HUES64 (cell line): ENCODE data around the gene PTPRD.

Experiments used
- H3K27ac ChIP-seq: 2 replicates; pipeline ENCODE4 v1.7.0; 2013; ENCODE audit warnings: low read depth, low read length, inconsistent platforms
- H3K27me3 ChIP-seq: 2 replicates; pipeline ENCODE4 v1.6.1; 2013; ENCODE audit warnings: mild to moderate bottlenecking, low read length; ENCODE audit not compliant: insufficient read depth
- H3K36me3 ChIP-seq: 2 replicates; pipeline ENCODE4 v1.6.1; 2013; ENCODE audit warnings: mild to moderate bottlenecking, low read length; ENCODE audit not compliant: insufficient read depth
- H3K4me1 ChIP-seq: 2 replicates; pipeline ENCODE4 v1.6.1; 2013; ENCODE audit warnings: mild to moderate bottlenecking, low read length, moderate library complexity; ENCODE audit not compliant: insufficient read depth
- H3K4me3 ChIP-seq: 2 replicates; pipeline ENCODE4 v1.5.1; 2013; ENCODE audit warnings: mild to moderate bottlenecking, low read length, moderate library complexity
- H3K9ac ChIP-seq: 2 replicates; pipeline ENCODE4 v1.6.1; 2013; ENCODE audit warnings: mild to moderate bottlenecking, low read depth, low read length
- H3K9me3 ChIP-seq: 2 replicates; pipeline ENCODE4 v1.6.1; 2013; ENCODE audit warnings: low read depth, low read length; ENCODE audit not compliant: insufficient read depth
- WGBS: fragments of 150-250, 120-280 bp; methylation state at CpG from one replicate; pipeline ENCODE4 v1.1.7; 2013; ENCODE audit warnings: missing lambda C conversion rate; 5-methylcytosine and 5-hydroxymethylcytosine counted together

The PTPRD gene

GRCh38 chr9:8738945-8739344 is 1873.9 kb downstream of the PTPRD start:
- H3K27ac ChIP-seq, result no peak overlapping the region
- H3K4me1 ChIP-seq, result peaks cover 25% of the 10 kb centered on the region
- no peaks in the 10 kb centered on the region for H3K27me3 ChIP-seq
- H3K4me3 ChIP-seq, result no peak overlapping the region
- no peaks in the 10 kb centered on the region for H3K9me3 ChIP-seq
- H3K36me3 ChIP-seq, result no peaks in the 10 kb centered on the region
- 43% methylated on average over 1 of the region's 2 CpGs for WGBS
- H3K9ac ChIP-seq, result no peak overlapping the region

GRCh38 chr9:8736805-8737204 is 1876.0 kb downstream of the PTPRD start:
- Histone ChIP-seq H3K36me3 (no peaks in the 10 kb centered on the region), H3K9me3 (no peaks in the 10 kb centered on the region), H3K27ac (no peak overlapping the region), H3K4me1 (peaks cover 47% of the 10 kb centered on the region), H3K4me3 (no peak overlapping the region), H3K9ac (no peak overlapping the region), H3K27me3 (no peaks in the 10 kb centered on the region)
- 89% methylated on average over 5 of the region's 5 CpGs for WGBS

- 53% methylated on average over 5 of the region's 5 CpGs for WGBS
- Histone ChIP-seq H3K36me3 (no peaks in the 10 kb centered on the region), H3K4me3 (no peak overlapping the region), H3K27ac (peak overlapping the region; percentile 64), H3K27me3 (no peaks in the 10 kb centered on the region), H3K4me1 (peaks cover 53% of the 10 kb centered on the region), H3K9me3 (no peaks in the 10 kb centered on the region), H3K9ac (no peak overlapping the region)
Measured at GRCh38 chr9:8734760-8735159, 1878.0 kb downstream of the PTPRD start.

- H3K4me1 ChIP-seq, result peaks cover 42% of the 10 kb centered on the region
- H3K9me3 ChIP-seq, result no peaks in the 10 kb centered on the region
- H3K4me3 ChIP-seq, result no peak overlapping the region; the same call in 1 of the 2 replicates
- peak overlapping the region; percentile 64 for H3K27ac ChIP-seq
- no peaks in the 10 kb centered on the region for H3K27me3 ChIP-seq
- H3K36me3 ChIP-seq, result no peaks in the 10 kb centered on the region
- no peak overlapping the region; the same call in 1 of the 2 replicates for H3K9ac ChIP-seq
- WGBS, result 42% methylated on average over 17 of the region's 17 CpGs
Measured at GRCh38 chr9:8733131-8733954, 1879.5 kb downstream of the PTPRD start.

GRCh38 chr9:8732367-8733075 is 1880.3 kb downstream of the PTPRD start:
- Histone ChIP-seq H3K9ac (no peak overlapping the region), H3K27ac (peak overlapping the region; percentile 2; the same call in 1 of the 2 replicates)

GRCh38 chr9:8730618-8731017 is 1882.2 kb downstream of the PTPRD start:
- Histone ChIP-seq H3K27me3 (no peaks in the 10 kb centered on the region), H3K36me3 (no peaks in the 10 kb centered on the region), H3K4me3 (no peak overlapping the region), H3K9ac (no peak overlapping the region), H3K27ac (no peak overlapping the region), H3K9me3 (no peaks in the 10 kb centered on the region), H3K4me1 (peaks cover 46% of the 10 kb centered on the region)
- 81% methylated on average over 7 of the region's 7 CpGs for WGBS

More at GRCh38 chr9:8732367-8733075, 1880.3 kb downstream of the PTPRD start:
- WGBS, result 89% methylated on average over 2 of the region's 3 CpGs
- no peak overlapping the region for H3K4me3 ChIP-seq
- no peaks in the 10 kb centered on the region for H3K27me3 ChIP-seq
- H3K9me3 ChIP-seq, result no peaks in the 10 kb centered on the region
- H3K36me3 ChIP-seq, result no peaks in the 10 kb centered on the region
- peaks cover 44% of the 10 kb centered on the region for H3K4me1 ChIP-seq

- Histone ChIP-seq H3K4me3 (no peak overlapping the region), H3K27ac (no peak overlapping the region), H3K27me3 (no peaks in the 10 kb centered on the region), H3K4me1 (peaks cover 30% of the 10 kb centered on the region), H3K36me3 (no peaks in the 10 kb centered on the region), H3K9ac (no peak overlapping the region), H3K9me3 (no peaks in the 10 kb centered on the region)
- WGBS, result 60% methylated on average over 1 of the region's 2 CpGs
Measured at GRCh38 chr9:8728910-8729309, 1883.9 kb downstream of the PTPRD start.

- H3K9ac ChIP-seq, result no peak overlapping the region
- H3K4me1 ChIP-seq, result peaks cover 13% of the 10 kb centered on the region; the same call in 1 of the 2 replicates
- 81% methylated on average over 2 of the region's 2 CpGs for WGBS
- no peak overlapping the region for H3K4me3 ChIP-seq
- no peaks in the 10 kb centered on the region for H3K27me3 ChIP-seq
- H3K36me3 ChIP-seq, result no peaks in the 10 kb centered on the region
- no peaks in the 10 kb centered on the region for H3K9me3 ChIP-seq
- H3K27ac ChIP-seq, result no peak overlapping the region
Measured at GRCh38 chr9:8727191-8727590, 1885.6 kb downstream of the PTPRD start.

- Histone ChIP-seq H3K4me3 (no peak overlapping the region), H3K9ac (no peak overlapping the region)
- 93% methylated on average over 4 of the region's 4 CpGs for WGBS
Measured at GRCh38 chr9:8726692-8727091, 1886.1 kb downstream of the PTPRD start.

GRCh38 chr9:8725635-8726034 is 1887.2 kb downstream of the PTPRD start:
- no CpG with 5 or more reads among the region's 1 CpG for WGBS

More at GRCh38 chr9:8726692-8727091, 1886.1 kb downstream of the PTPRD start:
- 0 out of 2 replicates have a peak, but pooled peaks cover 9% of the 10 kb centered on the region for H3K4me1 ChIP-seq
- no peaks in the 10 kb centered on the region for H3K9me3 ChIP-seq
- no peak overlapping the region for H3K27ac ChIP-seq
- H3K36me3 ChIP-seq, result no peaks in the 10 kb centered on the region
- H3K27me3 ChIP-seq, result no peaks in the 10 kb centered on the region

GRCh38 chr9:8724284-8725018 is 1888.4 kb downstream of the PTPRD start:
- WGBS, result 93% methylated on average over 11 of the region's 11 CpGs
- Histone ChIP-seq H3K4me1 (peaks cover 12% of the 10 kb centered on the region; the same call in 1 of the 2 replicates), H3K27ac (no peak overlapping the region), H3K36me3 (no peaks in the 10 kb centered on the region), H3K9ac (no peak overlapping the region), H3K27me3 (no peaks in the 10 kb centered on the region), H3K9me3 (no peaks in the 10 kb centered on the region), H3K4me3 (no peak overlapping the region)

More at GRCh38 chr9:8725635-8726034, 1887.2 kb downstream of the PTPRD start:
- Histone ChIP-seq H3K36me3 (no peaks in the 10 kb centered on the region), H3K9me3 (no peaks in the 10 kb centered on the region), H3K27ac (no peak overlapping the region), H3K4me3 (no peak overlapping the region), H3K9ac (no peak overlapping the region), H3K4me1 (0 out of 2 replicates have a peak, but pooled peaks cover 6% of the 10 kb centered on the region), H3K27me3 (no peaks in the 10 kb centered on the region)
